Dedifferentiated amniotic fluid mesenchymal stem cell (primary cell): ENCODE measurements around the gene DSG3.

Source experiments
- DNase-seq: peaks from one replicate; pipeline ENCODE4 v3.0.0-alpha.2; 2016; ENCODE audit errors: extremely low spot score

Gene DSG3

DNA sequence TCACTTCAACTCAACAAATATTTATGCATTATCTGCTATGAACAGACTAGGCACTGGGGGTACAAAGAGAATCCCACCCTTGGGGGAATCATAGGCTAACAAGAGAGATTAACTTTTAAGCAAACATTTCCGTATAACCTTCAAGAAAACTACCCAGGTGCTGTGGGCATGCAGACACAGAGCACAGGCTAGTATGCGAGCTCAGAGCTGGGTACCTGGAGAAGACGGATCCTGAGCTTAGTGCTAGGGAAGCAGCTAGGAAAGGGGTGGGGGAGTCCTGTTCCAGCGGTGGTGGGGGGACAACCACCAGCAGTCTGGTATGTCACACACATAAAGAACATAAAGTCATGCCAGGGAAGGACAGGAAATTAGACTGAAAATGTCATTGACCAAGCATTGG, 17.5 kb upstream of the DSG3 start:
- DNase-seq, result no peak

DNA sequence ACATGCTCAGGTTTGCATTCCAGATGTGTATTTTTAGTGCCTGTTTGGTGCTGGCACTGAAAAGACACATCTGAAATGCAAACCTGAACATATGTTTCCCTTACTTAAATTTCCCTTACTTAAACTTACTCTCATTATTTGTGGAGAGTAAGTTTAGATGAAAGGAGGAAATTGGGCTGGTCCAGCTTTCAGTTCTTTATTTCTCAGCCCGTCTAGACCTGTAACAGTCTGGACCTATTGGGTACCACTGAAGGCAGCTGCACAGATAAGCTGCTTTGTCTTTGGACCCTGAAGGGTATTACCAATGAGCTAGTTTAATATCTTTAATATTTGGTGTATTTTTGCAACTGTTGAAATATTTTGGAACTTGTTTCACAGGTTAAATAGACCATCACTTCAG, 17.0 kb upstream of the DSG3 start:
- no peak for DNase-seq

DNA sequence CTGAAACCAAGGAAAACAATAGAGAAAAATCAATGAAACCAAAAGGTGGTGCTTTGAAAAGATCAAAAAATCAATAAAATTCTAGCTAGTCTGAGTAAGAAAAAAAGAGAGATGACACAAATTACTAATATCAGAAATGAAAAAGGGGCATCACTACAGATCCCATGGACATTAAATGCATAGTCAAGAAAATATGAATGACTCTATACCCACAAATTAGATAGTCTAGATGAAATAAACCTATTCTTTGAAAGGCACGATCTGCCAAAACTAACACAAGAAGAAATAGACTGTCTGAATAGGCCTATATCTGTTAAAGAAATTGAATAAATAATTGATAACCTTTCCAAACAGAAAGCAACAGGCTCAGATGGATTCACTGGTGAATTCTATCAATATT, 15.2 kb upstream of the DSG3 start:
- no peak for DNase-seq

DNA sequence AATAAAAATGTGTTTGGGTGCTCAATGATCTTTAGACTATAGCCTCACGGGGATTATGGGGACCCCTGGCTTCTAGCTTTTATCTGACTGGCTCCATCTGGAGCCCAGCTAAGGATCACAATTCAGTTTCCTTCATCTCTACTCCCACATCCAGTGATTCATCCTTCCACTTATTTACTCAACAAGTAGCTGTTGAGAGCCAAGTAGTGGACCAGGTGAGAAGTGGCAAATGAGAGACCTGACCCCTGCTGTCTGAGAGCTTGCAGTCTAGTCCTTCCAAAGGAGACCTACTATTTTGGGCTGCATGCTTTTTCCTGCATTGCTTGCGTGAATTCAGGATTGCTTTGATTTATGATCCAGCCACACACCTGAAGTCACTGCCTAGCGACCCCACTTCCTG, 10.7 kb upstream of the DSG3 start:
- DNase-seq, result no peak

DNA sequence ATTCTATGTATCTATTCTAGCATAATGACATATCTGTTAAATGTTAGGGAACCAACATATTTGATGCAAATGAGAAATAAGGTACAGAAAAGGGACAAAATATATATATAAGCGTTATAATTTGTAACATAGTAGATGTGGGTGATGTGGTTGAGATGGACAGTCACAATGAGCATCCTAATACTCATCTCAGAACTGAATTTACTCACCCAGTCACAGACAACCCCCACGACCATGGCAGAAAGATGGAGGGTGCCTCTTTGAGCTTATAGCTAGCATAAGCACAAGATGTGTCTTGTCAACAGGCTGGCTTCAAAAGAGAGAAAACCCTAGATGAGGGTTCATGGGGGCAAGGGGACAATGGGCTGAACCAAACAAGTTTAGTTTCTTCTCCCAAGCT, 9.1 kb upstream of the DSG3 start:
- DNase-seq, result no peak

DNA sequence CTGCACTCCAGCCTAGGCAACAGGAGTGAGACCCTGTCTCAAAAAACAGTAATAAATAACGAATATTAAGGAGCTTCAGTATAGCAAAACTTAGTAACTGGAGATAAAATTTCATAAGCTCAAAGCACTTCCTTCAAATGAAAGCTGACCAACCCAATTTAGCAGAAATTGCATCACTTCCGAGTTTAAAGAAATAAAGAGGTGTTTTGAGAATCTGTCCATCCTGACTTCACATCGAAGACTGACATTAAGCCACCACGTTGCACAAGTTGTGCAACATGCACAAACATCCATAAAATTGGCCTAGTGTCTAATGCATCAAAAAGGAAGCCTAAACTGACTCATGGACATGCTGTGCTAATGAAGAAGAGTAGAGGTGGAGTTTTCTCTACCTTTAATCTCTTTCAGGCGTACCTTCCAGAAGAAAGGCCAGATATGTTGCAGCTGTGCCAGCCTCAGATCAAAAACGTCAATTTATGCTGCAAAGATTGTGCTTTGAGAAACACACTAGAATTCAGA, 7.7 kb upstream of the DSG3 start:
- DNase-seq, result no peak

DNA sequence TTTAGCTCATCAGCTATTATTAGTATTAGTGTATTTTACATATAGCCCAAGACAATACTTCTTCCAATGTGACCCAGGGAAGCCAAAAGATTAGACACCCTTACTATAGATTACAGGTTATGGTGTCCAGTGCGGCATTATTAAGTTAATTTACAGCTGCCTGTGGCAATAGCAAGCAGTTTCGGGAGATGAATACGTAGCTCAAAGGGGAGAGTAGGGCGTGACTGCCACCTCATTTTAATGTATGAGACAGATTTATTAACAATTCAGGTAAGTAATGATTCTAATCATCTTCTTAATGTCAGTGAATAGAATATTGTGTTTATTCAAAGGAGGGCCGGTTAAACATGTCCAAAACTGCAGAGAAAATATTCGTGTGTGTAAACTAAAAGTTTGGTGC, 6.8 kb upstream of the DSG3 start:
- DNase-seq, result no peak

- DNase-seq, result no peak
These were observed 6.0 kb upstream of the DSG3 start for GRCh38 chr18:31441493-31441892.

DNA sequence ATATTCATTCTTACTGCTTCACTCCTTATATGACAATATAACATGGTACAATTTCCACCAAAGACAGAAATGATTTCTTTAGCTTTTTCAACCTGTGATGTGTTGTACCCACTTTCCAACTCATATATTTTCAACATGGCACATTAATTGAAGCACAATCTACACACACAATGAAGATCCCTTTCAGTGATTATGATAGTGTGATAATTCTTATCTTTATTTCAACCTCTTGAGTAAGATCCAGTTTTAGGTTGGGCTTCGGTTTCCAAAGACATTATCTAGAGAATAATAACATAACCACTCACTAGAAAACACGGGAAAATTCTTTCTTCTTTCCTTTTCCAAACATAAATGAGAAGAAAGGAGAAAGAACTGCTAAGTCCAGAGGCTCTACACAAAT, 3.4 kb upstream of the DSG3 start:
- no peak for DNase-seq

- no peak for DNase-seq
These were observed 1.6 kb upstream of the DSG3 start for GRCh38 chr18:31445908-31446307.

DNA sequence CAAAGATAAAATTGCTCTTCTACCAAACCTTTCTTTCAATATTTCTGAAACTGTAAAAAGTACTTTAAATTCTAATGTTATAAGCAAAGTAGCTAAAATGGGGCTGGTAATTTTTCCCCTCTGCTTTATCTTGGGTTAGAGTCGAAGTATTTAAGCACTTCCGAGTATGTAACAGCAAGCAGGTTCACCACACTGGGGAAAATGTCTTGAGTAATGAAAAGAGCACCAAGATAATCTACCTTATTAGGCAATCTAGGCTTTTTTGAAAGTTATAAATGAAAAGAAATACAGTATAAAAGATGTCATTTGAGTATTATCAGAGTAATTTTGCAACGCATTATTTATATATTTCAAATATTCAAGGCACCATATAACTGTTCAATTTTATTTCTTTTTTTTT, 687 bp upstream of the DSG3 start:
- no peak for DNase-seq

DNA sequence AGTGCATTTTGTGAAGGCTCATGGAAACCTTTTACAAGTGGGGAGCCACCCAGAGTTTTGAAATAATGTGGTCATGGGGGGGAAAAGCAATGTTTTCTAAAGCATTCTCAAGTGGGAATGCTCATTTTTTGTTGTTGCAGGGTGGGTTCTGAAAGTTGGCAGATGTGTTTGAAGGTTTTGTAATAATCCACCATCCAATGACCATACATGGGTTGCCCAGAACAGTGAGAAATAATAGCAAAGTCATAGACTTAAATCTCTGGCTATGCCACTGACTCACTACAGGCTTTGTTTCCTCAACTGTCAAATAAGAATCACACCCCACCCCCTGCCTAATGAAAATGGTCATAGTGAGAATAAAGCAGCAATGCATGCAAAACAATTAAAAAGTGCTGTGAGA, 2.9 kb downstream of the DSG3 start:
- DNase-seq, result no peak

- DNase-seq, result no peak
These were observed 4.1 kb downstream of the DSG3 start for GRCh38 chr18:31451625-31452024.

DNA sequence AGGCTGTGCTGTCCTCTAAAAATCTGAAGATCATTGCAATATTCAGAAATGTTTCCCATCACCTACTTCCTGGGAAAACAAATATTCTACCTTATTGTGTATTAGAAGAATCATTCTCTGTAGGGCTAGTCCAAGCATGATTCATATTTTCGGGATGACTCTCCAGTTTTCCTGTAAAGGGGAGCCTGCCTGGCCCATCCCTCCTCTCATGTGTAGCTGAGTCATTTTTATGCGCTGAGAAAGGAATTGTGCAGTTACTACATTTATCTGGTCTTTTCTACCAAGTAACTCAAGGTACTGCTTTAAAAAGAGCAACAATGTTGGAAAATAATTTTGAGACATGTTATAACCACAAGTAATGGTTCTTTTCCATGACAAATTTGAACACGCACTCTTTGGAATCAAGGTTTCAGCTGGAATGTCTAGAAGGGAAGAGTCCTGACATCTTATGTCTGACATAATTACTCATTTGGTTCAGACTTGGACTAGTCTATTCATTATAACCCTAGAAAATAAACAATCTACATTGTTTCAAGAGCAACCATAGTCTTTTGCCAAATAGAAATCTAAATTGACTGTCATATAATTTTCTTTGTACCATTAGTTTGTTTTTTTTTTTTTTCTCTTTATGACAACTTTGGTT, 6.6 kb downstream of the DSG3 start:
- no peak for DNase-seq

- no peak for DNase-seq
These were observed 22.1 kb downstream of the DSG3 start for GRCh38 chr18:31469629-31470028.

DNA sequence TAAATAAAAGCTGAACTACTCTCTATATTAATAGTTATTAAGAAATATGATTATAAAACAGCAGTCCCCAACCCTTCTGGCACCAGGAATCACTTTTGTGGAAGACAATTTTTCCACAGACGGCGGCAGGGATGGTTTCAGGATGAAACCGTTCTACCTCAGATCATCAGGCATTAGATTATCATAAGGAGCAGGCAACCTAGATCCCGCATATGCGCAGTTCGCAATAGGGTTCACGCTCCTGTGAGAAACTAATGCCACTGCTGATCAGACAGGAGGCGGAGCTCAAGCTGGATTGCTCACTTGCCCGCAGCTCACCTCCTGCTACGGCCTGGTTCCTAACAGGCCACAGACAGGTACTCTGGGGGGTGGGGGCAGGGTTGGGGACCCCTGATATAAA, 31.1 kb downstream of the DSG3 start:
- DNase-seq, result no peak

DNA sequence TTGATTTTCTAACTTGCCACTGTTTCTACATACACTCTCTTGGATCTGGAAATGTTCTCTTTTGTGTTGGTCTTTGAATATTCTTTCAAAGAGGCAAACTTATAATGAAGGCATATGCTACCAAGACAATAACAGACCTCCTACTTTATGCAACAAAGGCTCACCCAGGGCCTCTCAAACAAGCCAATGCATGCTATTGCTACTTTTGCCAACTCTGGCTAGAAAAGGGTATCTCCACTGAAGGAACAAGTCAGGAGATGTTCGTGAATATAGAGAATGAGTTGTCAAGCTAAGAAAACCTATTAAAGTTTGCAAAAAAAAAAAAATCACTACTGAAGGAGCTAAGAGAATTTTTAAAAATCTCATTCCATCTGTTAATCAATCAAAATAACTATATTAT, 34.5 kb downstream of the DSG3 start:
- no peak for DNase-seq

DNA sequence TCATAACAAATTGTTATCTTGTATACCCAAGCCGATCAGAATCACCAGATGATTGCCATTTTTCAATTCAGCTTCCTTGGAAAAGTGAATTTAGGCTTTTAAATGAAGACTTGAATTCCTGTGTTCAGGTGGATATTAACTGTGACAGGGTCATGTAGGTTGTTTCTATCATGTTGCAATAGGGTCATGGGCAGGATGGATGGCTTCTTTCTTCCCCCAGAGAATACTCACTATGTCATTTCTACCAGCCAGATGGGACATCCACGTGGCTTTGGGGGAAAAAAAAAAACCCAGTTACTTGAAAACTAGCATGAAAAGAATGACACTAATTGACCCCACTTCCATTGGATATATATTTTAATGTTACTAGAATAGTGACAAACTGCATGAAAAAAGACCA, 35.9 kb downstream of the DSG3 start:
- no peak for DNase-seq

GRCh38 chr18:31484461-31484860, 36.9 kb downstream of the DSG3 start:
- no peak for DNase-seq

DNA sequence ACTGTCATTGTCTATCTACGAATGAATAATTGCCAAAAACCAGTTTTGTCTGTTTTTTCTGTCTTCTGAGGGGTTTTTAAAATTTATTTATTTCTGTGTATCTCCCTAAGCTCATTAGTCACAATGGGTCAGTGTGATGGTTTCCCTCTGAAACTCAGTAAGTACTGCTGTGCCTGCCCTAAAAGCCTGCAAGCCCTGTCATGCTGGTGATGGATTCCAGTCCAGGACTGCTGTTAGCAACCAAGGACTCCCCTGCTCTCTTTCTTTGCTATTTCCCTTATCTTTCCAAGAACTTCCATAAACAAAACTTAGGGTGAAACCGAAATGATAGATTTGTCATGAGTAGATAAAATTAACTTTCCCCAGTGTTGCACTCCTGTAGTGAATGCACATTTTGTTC, 38.6 kb downstream of the DSG3 start:
- DNase-seq, result no peak

GRCh38 chr18:31487246-31488015, 39.9 kb downstream of the DSG3 start:
- DNase-seq, result no peak

DNA sequence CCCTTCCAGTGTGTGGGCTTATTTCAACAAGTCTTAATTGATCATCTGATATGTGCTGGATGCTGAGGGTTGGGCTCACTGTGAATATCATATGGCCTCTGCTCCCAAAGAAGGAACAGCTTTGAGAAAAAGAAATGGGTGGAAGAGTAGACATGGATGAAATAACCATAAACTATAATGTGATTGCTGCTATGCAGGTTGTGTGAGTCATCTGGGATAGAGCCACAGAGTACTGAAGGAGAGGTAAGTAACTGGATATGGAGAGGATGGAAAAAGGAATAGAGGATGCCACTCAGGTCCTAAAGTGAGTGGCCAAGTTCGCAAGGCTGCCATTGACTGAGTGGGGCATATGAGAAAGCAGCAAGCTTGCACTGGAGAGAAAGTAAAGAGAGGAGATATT, 41.8 kb downstream of the DSG3 start:
- DNase-seq, result no peak

- no peak for DNase-seq
These were observed 42.8 kb downstream of the DSG3 start for GRCh38 chr18:31490387-31490786.

GRCh38 chr18:31490833-31491232, 43.3 kb downstream of the DSG3 start:
- DNase-seq, result no peak
